Midbrain (tissue), 1 donor: Measurements from ENCODE around the gene PDE8B.

Source experiments
- DNase-seq: peaks from one replicate; lab custom pipeline; 2025; lab: John Stamatoyannopoulos, UW

PDE8B gene

GRCh38 chr5:77325921-77326541 lies 115.6 kb downstream of the PDE8B start:
- no peak for DNase-seq

GRCh38 chr5:77326986-77327734 lies 116.7 kb downstream of the PDE8B start:
- no peak for DNase-seq

GRCh38 chr5:77328930-77329647 lies 118.6 kb downstream of the PDE8B start:
- DNase-seq: no peak

- DNase-seq: no peak
Observed at GRCh38 chr5:77329664-77330430, 119.4 kb downstream of the PDE8B start.

- no peak for DNase-seq
Observed at GRCh38 chr5:77333036-77333435, 122.6 kb downstream of the PDE8B start.

- DNase-seq: no peak
Observed at GRCh38 chr5:77333451-77334123, 123.1 kb downstream of the PDE8B start.

GRCh38 chr5:77337246-77337645 lies 126.8 kb downstream of the PDE8B start:
- no peak for DNase-seq

- DNase-seq: no peak
Observed at GRCh38 chr5:77337686-77338085, 127.2 kb downstream of the PDE8B start.

GRCh38 chr5:77339337-77339890 lies 128.9 kb downstream of the PDE8B start:
- DNase-seq: no peak

GRCh38 chr5:77343165-77343564 lies 132.7 kb downstream of the PDE8B start:
- no peak for DNase-seq

GRCh38 chr5:77347435-77348098 lies 137.1 kb downstream of the PDE8B start:
- DNase-seq: no peak

- DNase-seq: no peak
Observed at GRCh38 chr5:77353251-77353650, 142.8 kb downstream of the PDE8B start.

- DNase-seq: no peak
Observed at GRCh38 chr5:77354454-77354853, 144.0 kb downstream of the PDE8B start.

GRCh38 chr5:77355080-77355479 lies 144.6 kb downstream of the PDE8B start:
- DNase-seq: no peak

GRCh38 chr5:77355751-77356150 lies 145.3 kb downstream of the PDE8B start:
- DNase-seq: no peak

GRCh38 chr5:77356740-77357139 lies 146.3 kb downstream of the PDE8B start:
- DNase-seq: no peak

- no peak for DNase-seq
Observed at GRCh38 chr5:77358255-77359205, 148.1 kb downstream of the PDE8B start.

GRCh38 chr5:77359231-77359630 lies 148.8 kb downstream of the PDE8B start:
- no peak for DNase-seq

GRCh38 chr5:77360381-77360780 lies 149.9 kb downstream of the PDE8B start:
- no peak for DNase-seq

- no peak for DNase-seq
Observed at GRCh38 chr5:77360973-77361372, 150.5 kb downstream of the PDE8B start.
